Measurements from ENCODE around the gene S100A1. TPM values are rescaled to one million over a fixed set of nuclear protein-coding genes. Genes with fewer than 3 reads are reported as not detected.
A peak's percentile ranks its signal among the peaks of the same experiment; 100 is the strongest.

S100A1 gene
- total and polyA plus RNA-seq, 2 of the 13 experiments (the other 11 are each of a cell fraction or from before 2014, with no cell fraction given): 120 to 251 TPM

- TF ChIP-seq, protein P1, sequence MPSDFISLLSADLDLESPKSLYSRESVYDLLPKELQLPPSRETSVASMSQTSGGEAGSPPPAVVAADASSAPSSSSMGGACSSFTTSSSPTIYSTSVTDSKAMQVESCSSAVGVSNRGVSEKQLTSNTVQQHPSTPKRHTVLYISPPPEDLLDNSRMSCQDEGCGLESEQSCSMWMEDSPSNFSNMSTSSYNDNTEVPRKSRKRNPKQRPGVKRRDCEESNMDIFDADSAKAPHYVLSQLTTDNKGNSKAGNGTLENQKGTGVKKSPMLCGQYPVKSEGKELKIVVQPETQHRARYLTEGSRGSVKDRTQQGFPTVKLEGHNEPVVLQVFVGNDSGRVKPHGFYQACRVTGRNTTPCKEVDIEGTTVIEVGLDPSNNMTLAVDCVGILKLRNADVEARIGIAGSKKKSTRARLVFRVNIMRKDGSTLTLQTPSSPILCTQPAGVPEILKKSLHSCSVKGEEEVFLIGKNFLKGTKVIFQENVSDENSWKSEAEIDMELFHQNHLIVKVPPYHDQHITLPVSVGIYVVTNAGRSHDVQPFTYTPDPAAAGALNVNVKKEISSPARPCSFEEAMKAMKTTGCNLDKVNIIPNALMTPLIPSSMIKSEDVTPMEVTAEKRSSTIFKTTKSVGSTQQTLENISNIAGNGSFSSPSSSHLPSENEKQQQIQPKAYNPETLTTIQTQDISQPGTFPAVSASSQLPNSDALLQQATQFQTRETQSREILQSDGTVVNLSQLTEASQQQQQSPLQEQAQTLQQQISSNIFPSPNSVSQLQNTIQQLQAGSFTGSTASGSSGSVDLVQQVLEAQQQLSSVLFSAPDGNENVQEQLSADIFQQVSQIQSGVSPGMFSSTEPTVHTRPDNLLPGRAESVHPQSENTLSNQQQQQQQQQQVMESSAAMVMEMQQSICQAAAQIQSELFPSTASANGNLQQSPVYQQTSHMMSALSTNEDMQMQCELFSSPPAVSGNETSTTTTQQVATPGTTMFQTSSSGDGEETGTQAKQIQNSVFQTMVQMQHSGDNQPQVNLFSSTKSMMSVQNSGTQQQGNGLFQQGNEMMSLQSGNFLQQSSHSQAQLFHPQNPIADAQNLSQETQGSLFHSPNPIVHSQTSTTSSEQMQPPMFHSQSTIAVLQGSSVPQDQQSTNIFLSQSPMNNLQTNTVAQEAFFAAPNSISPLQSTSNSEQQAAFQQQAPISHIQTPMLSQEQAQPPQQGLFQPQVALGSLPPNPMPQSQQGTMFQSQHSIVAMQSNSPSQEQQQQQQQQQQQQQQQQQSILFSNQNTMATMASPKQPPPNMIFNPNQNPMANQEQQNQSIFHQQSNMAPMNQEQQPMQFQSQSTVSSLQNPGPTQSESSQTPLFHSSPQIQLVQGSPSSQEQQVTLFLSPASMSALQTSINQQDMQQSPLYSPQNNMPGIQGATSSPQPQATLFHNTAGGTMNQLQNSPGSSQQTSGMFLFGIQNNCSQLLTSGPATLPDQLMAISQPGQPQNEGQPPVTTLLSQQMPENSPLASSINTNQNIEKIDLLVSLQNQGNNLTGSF (CRISPR knock-in tag; IDR thresholded peaks at IDR 0.05): no peak
- 0 out of 2 replicates have a peak, but pooled peaks have one; percentile 9 for TF ChIP-seq ZFP37 (CRISPR knock-in tag; IDR thresholded peaks at IDR 0.05; ENCODE audit: borderline replicate concordance)
- no peak for TF ChIP-seq CEBPG (CRISPR knock-in tag; IDR thresholded peaks at IDR 0.05)
These were observed 18.7 kb upstream of the S100A1 start (continued) for GRCh38 chr1:153609585-153609907.

DNA sequence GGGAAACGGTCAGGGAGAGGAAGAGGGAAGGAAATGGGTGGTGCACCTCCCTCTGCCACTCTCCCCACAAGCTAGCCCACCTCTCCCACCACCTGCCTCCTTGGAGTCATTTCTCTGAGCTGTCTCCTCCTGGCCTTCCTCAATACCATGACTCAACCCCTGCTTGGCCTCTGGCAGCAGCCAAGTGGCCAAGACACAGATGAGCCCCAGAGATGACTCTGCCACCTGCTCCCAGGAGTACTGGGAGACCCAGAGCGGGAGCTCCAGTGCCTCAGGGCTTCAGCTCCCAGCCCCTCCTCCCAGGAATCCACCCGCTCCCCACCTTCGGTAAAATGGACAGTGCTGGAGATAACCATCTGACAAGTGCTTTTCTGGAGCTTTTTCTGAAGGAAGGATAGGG is 17.9 kb upstream of the S100A1 start:
- in situ Hi-C loops (cut with HindIII; ENCODE audit: extremely low pct_ligation_motif_present, low pct_unique_long_range_greater_than_20kb) (no loop called here), intact Hi-C loops (cut with micrococcal nuclease; ENCODE audit: unreplicated experiment) (no loop called here)
- DNase-seq (ENCODE audit: low spot score) (no peak), ATAC-seq (no peak), FAIRE-seq (no peak)
- Histone ChIP-seq H4K20me1 (ENCODE audit: insufficient read depth, low read length) (no peaks in the 10 kb centered on the region), H3K4me3 (replicated peaks in 1 of 3; ENCODE audit: insufficient read depth in 1 of 3, low read depth in 2 of 3, low read length in 3 of 3) (no peak overlapping the region), H3K9ac (ENCODE audit: insufficient read depth, low read depth, low read length) (peak overlapping the region; percentile 32; the same call in 1 of the 2 replicates), H3K27me3 (ENCODE audit: control insufficient read depth in 1 of 2, insufficient read depth in 2 of 2, low read length in 2 of 2) (no peaks in the 10 kb centered on the region; a peak in 1 of 5 replicates), H3K36me3 (replicated peaks in 1 of 2; ENCODE audit: control insufficient read depth in 1 of 2, insufficient read depth in 2 of 2, low read length in 2 of 2) (no peaks in the 10 kb centered on the region; a peak in 1 of 5 replicates), H3K27ac (ENCODE audit: extremely low read length, insufficient read depth, low read length) (peak overlapping the region; percentile 99), H3K9me3 (ENCODE audit: low read length) (no peaks in the 10 kb centered on the region), H3K4me2 (ENCODE audit: low read depth, low read length) (peak overlapping the region; percentile 98), H2AFZ (ENCODE audit: low read length) (no peak overlapping the region), H3K4me1 (ENCODE audit: insufficient read depth, low read length) (peaks cover 75% of the 10 kb centered on the region), H3K79me2 (ENCODE audit: insufficient read depth, low read length) (peaks cover 13% of the 10 kb centered on the region)
- WGBS (ENCODE audit: low lambda C conversion rate): 48% methylated on average over 4 of the region's 4 CpGs
- ChIA-PET CTCF (ENCODE audit: low intra/inter-chr PET ratio, low total read pairs) (no interaction called here), POLR2A (interaction anchor here (0.9 to 12.2 kb wide), 3 partner anchors 15 to 42 kb away, joined by 5 to 390 read pairs (median 63); partner anchors contain the start of genes CHTOP, S100A1 and S100A13)
- TF ChIP-seq YEATS2 (CRISPR knock-in tag; IDR thresholded peaks at IDR 0.05; ENCODE audit: borderline replicate concordance): no peak
- TF ChIP-seq FOXO4 (CRISPR knock-in tag; conservative IDR thresholded peaks at IDR 0.05): 0 out of 2 replicates have a peak, but pooled peaks have one; percentile 53
- TF ChIP-seq, protein P2, sequence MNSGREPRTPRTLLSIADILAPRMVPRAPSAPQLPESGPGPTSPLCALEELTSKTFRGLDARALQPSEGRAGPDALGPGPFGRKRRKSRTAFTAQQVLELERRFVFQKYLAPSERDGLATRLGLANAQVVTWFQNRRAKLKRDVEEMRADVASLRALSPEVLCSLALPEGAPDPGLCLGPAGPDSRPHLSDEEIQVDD (CRISPR knock-in tag; IDR thresholded peaks at IDR 0.05; ENCODE audit: borderline replicate concordance): 0 out of 2 replicates have a peak, but pooled peaks have one; percentile 19
- no TSS peak for BruUV-seq (replicated peaks)
